ENCODE results near the gene BDH2.

BDH2 gene

DNA sequence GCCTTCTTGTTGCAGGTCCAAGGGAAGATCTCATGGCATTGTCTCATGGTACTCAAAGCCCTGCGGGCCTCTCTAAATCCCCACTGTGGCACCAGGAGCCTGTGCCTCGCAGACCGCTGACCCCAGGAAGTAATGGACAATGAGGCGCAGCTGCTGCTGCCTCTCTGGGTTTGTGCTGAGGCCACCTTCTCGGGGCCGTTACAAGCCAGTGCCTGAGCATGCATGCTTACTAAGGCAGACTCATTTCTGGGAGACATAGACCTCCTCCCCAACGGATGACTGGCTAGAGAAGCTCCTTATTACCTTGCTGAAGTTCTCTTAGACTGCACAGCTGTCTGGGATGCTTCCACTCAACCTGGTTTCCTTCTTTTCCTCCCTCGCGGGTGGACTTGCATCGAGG lies 1.3 kb downstream of the BDH2 start:
- peak overlapping the region; percentile 61; the same call in 1 of the 2 replicates for H3K4me3 ChIP-seq (ENCODE audit: low read depth, low read length)
- TF ChIP-seq, protein P1, sequence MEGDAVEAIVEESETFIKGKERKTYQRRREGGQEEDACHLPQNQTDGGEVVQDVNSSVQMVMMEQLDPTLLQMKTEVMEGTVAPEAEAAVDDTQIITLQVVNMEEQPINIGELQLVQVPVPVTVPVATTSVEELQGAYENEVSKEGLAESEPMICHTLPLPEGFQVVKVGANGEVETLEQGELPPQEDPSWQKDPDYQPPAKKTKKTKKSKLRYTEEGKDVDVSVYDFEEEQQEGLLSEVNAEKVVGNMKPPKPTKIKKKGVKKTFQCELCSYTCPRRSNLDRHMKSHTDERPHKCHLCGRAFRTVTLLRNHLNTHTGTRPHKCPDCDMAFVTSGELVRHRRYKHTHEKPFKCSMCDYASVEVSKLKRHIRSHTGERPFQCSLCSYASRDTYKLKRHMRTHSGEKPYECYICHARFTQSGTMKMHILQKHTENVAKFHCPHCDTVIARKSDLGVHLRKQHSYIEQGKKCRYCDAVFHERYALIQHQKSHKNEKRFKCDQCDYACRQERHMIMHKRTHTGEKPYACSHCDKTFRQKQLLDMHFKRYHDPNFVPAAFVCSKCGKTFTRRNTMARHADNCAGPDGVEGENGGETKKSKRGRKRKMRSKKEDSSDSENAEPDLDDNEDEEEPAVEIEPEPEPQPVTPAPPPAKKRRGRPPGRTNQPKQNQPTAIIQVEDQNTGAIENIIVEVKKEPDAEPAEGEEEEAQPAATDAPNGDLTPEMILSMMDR (IDR thresholded peaks at IDR 0.05; ENCODE audit: low read depth, low read length): no peak

DNA sequence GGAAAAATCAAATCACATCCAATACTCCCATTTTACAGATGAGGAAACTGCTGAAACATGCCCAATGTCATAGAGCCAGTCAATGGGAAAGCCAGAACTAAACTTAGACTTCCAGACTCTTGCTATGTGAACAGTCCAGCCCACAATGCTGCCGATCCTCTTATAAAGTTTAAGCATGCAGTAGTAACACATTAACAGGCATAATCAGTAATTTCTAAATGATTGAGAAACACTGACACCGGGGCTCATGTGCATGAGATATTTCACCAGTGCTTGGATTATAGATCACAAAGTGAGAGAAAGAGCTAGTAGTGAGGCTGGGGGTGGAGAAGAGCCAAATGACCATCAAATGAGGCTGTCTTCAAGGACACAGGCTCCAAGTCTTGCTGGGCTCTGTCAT lies 2.5 kb downstream of the BDH2 start:
- TF ChIP-seq, protein P1 (IDR thresholded peaks at IDR 0.05; ENCODE audit: low read depth, low read length): no peak
- H3K4me3 ChIP-seq (ENCODE audit: low read depth, low read length): no peak overlapping the region

DNA sequence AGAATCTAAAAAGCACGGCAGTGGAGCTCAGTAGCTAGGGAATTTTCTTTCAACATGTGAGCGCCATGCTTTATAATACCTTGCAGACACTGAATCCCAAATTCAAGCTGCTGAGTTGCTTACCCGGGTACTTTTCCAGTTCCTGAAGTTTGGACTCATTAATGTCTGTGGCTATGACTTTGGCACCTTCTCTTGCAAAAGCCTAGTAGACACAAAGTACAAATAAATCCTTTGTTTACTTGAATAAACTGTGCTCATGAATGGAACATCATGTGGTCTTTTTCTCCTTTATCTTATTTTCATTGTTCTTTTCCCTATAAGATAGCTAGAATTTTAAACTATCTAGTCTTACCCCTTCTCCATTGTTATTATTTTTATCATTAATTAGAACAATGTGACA lies 4.6 kb downstream of the BDH2 start:
- TF ChIP-seq, protein P1 (IDR thresholded peaks at IDR 0.05; ENCODE audit: low read depth, low read length): no peak
- H3K4me3 ChIP-seq (ENCODE audit: low read depth, low read length): no peak overlapping the region

DNA sequence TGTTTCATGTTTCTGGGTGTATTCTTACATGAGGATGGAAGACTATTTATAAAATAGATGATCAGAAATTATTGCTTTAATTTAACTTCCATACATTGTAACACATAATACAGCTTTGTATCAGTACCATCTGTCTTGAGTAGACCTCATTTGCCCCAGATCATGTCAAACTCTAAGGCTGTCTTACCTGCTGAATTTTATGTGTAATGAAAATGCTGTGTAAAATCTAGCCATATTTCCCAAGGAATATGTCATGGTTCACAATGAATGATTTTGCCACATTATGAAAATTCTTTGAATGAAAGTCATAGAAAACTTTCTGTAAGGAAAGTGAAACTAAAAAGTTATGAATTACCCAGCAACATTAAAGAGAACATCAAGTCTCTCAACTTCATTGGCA lies 7.4 kb downstream of the BDH2 start:
- no peak overlapping the region for H3K4me3 ChIP-seq (ENCODE audit: low read depth, low read length)
- TF ChIP-seq, protein P1 (IDR thresholded peaks at IDR 0.05; ENCODE audit: low read depth, low read length): no peak

DNA sequence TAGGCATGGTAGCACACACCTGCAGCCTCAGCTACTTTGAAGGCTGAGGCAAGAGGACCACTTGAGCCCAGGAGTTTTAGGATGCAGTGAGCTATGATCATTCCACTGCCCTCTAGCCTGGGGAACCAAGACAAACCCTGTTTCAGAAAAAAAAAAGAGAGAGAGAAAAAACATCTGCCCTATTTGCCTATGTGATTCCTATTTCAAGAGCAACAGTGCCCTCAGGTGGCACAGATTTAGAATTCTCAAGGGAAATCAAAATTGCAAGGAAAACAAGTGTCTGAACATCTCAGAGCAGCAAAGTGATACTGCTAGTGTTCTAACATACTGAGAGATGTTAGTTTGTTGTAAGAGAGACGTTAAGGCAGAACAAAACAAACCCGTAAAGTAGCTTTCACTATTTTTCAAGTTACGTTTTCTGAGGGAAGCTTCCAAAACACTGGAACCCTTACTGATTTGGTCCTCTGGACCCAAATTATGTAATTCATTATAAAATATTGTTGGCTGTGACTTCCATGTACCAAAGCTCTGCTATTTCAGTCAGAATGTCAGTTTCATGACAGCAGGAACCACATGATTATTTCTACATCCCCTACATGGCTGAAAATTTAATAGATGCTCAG lies 7.9 kb downstream of the BDH2 start:
- no peak overlapping the region for H3K4me3 ChIP-seq (ENCODE audit: low read depth, low read length)
- TF ChIP-seq, protein P1 (IDR thresholded peaks at IDR 0.05; ENCODE audit: low read depth, low read length): peak; percentile 39; the same call in 1 of the 2 replicates

DNA sequence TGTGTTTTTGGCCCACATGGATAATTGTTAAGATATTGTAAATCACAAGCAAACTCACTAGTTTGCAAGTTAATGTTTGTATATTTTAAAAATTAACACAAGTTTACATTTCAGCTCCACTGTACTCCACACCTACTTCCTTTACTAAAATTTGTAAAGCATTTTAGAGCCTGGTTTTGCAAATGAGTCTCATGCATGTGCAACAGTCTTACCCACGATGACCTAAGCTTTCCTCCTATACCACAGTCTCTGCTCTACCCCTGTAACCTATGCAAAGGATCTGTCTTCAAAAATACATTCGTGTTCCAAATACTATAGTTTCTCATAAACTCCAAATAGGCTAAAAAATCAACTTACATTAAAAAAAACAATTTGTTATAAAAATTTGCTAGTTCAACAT lies 10.2 kb downstream of the BDH2 start:
- H3K4me3 ChIP-seq (ENCODE audit: low read depth, low read length): no peak overlapping the region
- TF ChIP-seq, protein P1 (IDR thresholded peaks at IDR 0.05; ENCODE audit: low read depth, low read length): no peak

DNA sequence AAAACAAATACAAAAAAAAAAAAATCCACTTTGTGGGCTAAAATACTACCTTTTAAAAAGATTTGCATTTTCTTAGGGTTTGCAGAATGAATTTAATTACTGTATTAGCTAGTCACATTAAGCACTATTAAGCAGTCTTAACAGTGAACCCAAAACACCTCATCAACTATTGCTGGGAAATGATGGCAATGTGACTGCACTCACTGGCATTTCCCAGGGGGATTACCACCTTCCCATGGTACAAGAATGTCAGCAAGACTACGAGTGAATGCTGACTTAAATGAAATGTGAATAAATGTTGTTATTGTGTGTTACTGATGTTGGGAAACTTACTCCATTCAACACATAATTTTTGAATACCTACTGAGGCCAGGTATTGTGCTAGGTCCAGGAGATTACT lies 13.1 kb downstream of the BDH2 start:
- TF ChIP-seq, protein P1 (IDR thresholded peaks at IDR 0.05; ENCODE audit: low read depth, low read length): no peak
- H3K4me3 ChIP-seq (ENCODE audit: low read depth, low read length): no peak overlapping the region
